Stimulated activated CD4-positive, alpha-beta T cell treated with anti-CD3 and anti-CD28 coated beads, Interleukin-2, amount 100 ng/mL, for 24 hours (primary cell): ENCODE results near the gene CLNK.

Experiments
- DNase-seq, 2 donors: peaks; one replicate each; pipeline ENCODE4 v3.0.0-alpha.2; 2020

CLNK gene

GRCh38 chr4:10441512-10441911 lies 243.1 kb downstream of the CLNK start:
- no peak for DNase-seq

- no peak for DNase-seq
Observed at GRCh38 chr4:10438924-10439323, 245.6 kb downstream of the CLNK start.

- DNase-seq = no peak
Observed at GRCh38 chr4:10437735-10438134, 246.8 kb downstream of the CLNK start.
